Activated gamma-delta T cell treated with Interleukin-2 at 50 U/mL for 16 hours (primary cell): ENCODE results near the gene WDR91.

Source experiments
- DNase-seq: peaks from one replicate; pipeline ENCODE4 v3.0.0-alpha.2; 2020

The WDR91 gene

DNA sequence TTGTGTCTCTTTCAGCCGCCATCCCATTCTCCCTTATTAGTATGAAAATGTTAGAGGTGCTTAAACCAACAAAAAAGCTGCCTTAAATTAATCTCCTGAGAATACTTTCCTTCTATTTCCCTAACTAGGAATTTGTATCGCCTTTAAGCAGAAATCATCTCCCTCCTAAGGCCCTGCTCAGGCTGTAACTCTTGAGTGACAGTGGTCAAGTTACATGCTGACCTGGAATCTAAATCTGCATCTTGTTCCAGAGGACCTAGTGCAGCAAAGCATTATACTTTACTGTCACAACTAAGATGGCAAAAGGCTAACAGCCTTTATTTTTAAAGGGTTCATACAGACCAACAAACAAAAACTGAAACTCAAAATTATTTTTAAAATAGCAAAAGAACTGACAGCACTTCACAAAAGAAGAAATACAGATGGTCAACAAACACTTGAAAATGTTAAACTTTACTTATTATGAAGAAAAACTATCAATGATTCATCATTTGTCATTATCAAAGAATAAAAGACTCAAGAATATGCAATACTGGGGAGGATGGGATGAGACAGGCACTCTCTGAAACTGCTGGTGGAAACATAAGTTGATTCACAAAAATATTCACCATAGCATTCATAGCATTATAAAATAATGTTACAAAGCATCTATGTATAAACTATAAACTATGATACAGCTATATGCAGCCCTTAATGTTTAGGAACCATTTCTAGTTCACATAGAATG lies 51.8 kb downstream of the WDR91 start:
- DNase-seq = no peak

- DNase-seq = no peak
Measured at GRCh38 chr7:135158874-135159273, 52.5 kb downstream of the WDR91 start.

- no peak for DNase-seq
Measured at GRCh38 chr7:135158141-135158655, 53.1 kb downstream of the WDR91 start.

DNA sequence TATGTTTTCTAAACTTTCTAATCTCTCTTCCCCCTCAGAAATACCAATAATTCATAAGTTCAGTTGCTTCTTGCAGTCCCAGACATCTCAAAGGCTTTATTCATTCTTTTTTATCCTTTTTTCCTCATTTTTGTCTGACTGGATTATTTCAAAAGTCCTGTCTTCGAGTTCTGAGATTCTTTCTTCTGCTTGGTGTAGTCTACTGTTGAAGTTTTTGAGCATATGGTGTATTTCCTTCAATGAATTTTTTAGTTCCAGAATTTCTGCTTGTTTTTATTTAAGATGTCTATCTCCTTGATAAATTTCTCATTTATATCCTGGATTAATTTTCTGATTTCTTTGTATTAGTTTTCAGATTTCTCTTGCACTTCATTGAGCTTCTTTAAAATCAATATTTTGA lies 55.0 kb downstream of the WDR91 start:
- no peak for DNase-seq

- no peak for DNase-seq
Measured at GRCh38 chr7:135154734-135155133, 56.6 kb downstream of the WDR91 start.

GRCh38 chr7:135152442-135152841 lies 58.9 kb downstream of the WDR91 start:
- DNase-seq = no peak

DNA sequence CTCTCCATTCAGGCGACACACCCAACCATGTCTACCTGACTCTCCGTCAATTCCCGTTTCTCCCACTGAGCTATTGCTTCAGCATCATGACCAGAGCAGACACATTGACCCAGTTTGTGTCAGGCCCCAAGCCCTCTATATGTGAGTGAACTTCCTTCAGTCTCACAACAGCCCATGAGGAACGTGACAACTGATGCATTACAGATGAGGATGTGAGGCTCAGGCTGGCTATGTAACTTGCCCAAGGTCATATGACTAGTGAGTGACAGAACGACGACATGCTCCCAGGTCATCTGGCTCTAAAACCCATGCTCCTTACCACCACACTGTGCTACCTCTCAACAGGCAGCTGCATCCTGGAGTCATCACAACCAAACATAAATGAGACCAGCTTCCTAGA lies 59.8 kb downstream of the WDR91 start:
- no peak for DNase-seq

- no peak for DNase-seq
Measured at GRCh38 chr7:135151132-135151531, 60.2 kb downstream of the WDR91 start.

DNA sequence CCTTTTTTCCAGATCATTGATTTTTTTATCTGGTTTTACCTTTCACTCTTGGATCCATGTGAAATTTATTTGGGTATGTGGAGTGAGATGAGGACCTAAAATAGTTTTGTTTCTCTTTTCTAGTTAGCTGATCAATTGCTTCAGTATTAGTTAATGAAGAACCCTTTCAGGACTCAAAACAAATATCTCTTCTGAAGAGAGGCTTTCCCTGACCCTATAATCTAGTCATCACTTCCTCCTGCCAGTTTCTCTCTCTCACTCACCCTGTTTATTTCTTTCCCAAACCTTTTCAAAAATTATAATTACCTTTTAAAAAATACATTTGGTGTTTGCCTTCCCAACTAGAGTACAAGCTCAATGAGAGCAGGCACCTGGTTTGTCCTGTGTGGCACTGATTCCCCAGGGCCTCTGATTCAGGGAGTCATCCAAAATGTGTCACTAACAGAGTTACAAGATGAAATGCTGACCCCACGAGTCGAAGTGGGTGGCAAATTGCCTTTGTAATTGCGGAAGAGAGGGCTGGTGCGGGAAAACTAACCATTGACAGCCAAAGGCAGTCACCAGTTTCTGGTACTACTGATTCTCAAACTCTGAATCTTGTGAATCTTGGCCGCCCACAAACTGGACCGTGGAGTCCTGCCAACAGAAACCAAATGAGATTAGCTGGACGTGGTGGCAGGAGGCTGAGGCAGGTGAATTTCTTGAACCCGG lies 61.1 kb downstream of the WDR91 start:
- DNase-seq = no peak

DNA sequence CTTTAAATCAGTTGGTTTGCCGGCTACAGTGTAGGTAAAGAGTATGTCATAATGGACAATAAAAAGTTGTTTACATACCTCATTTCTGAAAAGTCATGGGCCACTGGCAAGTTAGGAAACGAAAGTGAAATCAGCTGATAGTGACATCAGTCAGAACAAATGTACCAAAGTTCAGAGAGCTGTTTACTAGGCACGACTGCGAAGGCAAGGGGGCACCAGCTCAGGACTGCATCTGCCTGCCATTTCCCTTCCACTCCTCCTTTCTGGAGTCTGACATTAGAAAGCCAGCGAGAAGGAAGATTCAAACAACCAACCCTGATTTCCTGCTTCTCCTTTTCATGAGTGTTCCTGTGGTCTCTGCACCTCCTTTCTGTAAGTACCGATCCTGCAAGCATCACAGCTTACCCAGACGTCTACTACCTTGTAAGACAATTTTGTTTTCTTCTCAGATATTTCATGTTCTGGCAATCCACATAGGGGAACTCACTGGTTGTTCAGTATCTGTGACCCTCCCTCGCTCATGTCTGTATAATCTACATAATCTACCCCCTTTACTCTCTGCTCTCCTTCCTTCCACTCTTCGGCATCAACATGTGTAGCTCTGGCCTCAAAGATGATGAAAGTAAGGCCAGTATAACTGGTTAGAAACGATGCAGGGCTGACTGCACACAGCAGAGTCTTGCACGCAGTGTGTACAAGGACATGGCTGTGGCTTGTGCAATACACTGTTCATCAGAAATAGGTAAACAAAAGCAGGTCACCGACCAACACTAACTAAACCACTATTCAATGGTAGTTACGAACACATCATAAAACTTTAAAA lies 63.2 kb downstream of the WDR91 start, which contains the start of gene TMEM140:
TMEM140 (plus strand) TSS at position 174 of the 823 bp plus-strand sequence. CDS start 16,370 bp downstream, outside the sequence.
- peak; percentile 56 for DNase-seq

DNA sequence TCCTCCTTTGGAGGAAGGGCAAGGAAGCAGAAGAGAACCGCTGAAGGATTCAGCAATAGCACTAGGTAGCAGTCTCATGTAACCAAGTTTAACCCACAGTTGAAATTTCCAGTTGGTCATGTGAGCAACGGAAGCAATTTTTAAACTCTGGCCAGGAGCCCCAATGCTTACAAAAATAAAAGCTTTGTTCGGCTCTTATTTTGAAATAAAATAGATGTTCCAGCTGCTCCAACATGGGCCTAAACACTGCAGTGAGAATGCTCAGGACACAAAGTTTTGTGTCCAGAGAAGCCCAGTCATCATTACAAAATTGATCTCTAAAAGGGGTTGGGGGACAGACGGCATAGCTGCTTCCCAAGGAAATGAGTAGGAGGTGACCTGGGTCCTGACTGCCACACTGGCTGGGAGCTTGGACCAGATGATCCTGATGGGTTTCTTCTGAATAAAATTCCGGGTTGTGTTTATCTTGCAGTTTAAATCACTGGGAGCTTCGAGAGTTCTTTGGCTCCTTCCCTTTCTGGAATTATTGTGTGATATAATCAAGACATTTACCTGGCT lies 63.9 kb downstream of the WDR91 start:
- no peak for DNase-seq

DNA sequence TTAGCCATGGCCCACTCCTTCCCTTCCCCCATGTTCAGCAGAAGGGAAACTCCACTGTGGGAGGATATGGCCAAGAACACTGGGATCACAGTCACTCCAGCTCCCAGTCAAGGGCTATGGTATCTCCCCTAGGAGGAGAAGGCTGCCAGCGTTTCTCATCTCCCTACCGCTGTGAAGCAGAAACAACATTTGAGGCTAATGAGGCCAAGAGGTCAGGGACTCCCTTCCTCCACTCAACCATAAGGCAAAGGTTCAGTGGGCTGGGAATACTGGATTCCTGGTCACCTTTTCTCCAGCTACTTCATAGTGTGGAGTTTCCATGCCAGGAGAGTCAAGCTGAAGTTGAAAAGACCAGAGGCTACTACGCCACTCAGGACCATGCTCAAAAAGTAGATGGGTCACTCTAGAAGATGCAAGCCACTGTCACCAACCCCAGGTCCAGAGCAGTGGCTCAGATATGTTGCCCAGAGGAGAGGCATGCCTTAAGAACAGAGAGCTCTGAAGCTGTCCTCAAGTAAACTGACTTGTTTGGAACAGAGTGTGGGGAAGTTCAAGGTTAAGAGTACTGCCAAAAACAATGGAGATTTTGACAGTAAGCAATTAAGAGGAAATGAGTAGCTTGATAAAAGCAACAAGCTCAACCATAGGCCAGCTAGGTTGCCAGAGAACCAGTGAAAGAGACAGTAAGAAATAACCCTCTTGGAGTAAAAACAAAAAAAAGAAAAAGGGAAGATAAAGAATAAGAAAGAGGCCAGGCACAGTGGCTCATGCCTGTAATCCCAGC lies 67.2 kb downstream of the WDR91 start:
- no peak for DNase-seq
